Measurements from ENCODE around the gene USP32.

Gene USP32

DNA sequence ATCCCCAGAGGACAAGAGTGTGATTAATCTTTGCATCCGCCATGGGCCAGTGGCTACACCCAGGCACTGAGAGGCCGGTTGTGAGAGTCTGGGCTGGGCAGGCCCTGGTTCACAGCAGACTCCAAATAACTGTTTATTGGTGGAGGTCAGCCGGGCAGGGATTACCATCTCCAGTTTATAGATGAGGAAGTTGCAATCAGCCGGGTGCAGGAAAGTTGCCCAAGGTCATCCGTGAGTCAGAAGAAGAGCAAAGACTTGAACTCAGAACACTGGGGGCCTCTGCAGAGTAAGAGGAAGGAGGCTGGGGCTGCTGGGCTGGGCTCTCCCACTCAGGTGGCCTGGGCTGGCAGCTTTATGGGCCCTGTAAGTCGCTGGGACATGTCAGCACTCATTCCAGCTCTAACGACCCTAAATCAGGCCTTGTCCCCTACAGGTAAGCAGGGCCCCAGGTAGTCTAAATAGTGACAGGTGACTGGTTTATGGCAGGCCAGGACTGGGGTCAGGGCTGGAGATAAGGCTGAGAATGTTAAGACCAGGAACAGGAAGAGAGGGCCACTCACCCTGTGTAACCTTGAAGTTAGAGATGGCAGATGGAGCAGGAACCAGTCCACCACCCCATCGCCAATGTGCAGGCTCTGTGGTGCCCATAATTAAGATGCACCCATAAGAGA is 244.2 kb downstream of the USP32 start:
- no peak for DNase-seq

DNA sequence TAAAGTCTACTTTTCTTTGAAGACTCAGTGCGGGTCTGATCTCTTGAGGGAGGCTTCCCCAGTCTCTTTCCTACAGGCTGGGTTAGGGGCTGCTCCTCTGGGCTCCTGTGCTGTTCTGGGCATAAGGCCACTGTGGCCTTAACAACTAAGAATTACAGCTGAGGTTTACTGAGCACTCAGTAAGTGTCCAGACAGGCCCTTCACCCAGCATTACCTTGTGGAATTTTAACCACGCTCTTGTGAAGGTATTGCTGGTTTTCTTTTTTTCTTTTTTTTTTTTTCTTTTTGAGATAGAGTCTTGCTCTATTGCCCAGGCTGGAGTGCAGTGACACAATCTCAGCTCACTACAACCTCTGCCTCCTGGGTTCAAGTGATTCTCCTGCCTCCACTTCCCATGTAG is 245.7 kb downstream of the USP32 start:
- DNase-seq = no peak

DNA sequence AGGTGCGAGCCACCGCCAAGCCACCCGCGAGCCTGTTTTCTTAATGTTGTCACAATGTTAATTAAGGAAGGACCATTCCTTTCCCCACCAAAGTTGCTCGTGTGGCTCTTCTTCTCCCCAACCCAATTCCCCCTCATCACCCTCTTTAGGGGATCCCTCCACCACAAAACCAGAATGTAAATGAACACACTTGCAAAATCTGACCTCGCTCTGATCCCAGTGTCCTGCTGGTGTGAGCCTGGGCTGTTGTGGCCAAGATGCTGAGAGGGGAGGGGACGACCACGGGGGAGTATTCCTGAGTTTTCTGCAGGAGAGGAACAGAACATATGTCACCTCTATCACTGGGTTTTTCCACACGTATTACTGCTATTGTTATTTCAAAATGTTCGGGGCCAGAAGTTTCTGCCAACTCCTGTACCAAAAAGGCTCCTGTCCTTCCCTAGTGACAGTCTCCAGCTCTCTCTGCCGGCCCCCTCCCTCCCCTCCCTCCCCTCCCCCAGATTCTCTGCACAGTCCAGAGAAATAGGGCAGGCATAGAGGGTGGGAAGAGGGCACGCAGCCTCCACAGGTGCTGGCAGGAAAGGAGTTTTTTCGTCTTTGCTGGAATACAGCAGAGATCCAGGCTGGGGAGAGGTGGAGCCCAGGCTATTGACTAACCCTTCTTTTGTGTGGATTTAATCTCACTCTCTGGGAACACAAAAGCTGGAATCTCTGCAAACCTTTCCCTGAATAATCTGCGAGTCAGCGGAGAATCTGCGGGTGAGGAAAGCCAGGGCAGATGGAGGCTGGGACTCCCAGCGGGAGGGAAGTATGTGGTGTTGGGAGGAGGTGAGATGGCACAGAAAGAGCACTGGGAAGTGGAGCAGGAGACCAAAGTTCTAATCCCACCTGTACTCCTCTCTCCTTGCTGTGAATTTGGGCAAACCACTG is 246.7 kb downstream of the USP32 start:
- no peak for DNase-seq

DNA sequence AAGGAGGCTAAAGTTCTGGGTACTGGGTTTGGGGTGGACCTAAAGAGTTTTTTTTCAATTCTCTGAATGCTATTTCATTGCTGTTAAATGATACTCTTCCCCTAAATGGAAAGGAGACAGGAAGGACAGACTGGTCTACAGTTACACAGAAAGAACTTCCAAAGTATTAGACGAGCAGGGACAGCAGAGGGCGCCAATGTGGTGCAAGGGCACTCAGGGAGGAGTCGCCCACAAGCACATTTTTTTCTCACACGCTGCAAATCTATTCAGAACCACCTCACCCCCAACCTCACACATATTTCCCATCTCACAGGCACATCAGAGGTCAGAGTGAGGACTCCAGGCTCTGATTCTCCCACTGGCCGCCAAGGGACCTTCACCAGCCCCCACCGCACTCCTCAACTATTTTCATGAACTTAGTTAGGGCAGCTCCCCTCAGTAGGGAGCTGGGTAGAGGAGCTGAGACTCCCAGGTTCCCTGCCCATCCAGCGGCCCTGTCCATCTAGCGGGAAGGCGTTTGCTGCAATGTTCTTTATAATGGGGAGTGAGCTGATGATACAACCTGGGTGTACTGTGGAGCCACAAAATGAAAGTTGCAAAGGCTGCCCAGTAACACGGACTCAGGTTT is 248.9 kb downstream of the USP32 start:
- DNase-seq = peak; percentile 78

DNA sequence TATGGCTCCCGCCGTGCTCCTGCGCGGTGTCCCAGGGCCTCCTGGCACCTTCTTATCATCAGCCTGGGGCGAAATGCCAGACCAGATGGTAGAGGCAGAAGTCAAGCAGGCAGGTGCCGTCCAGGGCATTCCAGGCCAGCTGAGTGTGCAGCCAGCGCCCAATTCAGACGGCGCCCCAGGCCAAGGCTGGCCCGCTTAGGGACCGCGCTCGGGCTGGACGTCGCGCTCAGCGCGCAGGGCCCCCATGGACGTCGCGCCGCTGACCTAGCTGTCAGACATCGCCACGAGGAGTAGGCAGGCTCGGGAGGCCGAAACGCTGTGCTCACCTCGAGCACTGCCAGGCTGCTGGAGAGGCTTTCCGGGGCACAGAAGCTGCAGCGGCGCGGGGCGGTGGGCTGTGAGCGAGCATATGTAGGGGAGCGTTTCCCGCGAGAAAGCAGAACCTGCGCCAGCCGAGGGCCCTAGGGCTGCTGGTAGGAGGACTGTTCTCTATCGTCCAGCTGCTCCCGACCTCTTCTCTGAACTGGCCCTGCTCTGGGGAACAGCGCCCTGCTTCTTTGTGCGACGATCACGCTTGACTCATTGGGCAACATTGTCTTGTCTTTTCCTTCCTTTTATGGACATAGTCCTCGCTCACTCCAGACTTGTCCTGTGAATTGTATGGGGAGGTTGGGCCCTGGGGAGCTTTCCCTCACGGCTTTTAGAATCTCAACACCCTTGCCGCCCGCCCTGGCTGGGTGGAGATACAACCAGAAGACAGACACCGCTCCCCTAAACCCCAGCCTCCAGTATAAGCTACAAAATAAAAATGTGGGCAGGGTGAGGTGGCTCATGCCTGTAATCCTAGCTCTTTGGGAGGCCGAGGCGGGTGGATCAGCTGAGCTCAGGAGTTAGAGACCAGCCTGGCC is 250.6 kb downstream of the USP32 start:
- no peak for DNase-seq

DNA sequence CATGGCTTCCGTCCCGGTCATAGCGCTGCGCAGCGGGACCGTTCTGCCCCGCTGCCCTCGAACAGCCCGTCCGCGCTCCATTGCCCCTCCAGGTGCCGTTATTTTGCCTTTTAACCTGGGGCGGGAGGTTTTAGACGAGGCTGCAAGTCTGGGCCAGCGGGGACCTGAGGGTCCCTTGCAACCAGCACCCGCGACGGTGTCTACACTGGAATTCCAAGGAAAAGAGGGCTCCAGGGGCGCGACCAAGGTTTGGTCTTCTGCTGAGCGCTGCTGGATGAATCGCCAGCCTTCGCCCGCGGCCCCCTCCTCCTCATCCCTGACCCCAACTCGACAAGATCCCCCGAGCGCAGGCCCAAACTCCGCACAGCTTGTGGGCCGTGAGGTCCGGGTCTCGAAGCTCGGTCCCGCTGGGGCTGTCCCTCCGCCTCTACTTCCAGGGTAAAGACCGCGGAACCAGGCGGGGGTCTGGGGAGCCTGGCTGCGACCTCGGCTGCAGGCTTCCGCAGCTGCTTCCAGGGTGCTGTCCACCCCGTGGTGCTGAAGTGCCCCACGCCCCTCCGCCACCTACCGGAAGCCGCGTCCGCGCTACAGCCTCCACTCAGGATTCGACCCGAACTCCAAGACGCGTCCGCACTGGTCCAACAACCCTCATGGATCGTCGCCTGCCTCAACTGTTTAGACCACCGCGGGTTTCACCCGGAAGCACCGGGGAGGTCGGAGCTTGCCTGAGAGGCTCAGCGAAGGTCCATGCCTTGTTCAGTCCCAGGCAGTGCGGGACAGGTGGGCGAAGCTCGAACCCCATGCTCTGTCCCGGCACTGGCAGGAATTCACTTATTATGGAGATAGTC is 252.3 kb downstream of the USP32 start:
- peak; percentile 69 for DNase-seq

DNA sequence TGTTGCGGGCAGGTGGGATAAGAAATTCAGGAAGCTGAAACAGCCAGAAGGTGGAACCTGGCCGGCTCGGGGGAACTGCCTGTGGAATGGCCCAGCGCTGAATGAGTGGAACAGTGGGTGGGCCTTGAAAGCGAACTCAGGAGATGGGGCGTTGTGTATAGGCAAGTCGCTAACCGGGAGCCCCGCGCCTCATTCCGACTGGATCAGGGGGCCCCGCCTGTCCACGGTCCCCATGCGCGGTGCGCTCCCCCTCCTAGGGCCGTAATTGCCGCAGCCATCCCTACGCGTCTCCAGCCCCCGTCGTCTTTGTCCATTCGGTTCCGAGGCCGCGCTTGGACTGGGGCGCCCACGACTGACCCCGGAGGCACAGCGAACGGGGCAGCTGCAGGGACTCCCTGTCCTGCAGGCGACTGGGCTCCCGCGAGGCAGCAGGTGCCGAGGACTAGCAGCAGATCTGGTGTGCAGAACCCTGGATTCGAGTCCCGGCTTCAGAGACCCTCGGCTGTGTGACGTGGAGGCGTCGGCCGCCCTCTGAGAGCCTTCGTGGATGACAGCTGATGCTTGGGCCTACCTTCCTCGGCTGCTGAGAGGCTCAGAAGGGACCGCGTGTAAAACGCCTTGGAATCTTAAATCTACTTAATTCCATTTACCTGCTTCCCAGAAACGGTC is 253.0 kb downstream of the USP32 start:
- no peak for DNase-seq

DNA sequence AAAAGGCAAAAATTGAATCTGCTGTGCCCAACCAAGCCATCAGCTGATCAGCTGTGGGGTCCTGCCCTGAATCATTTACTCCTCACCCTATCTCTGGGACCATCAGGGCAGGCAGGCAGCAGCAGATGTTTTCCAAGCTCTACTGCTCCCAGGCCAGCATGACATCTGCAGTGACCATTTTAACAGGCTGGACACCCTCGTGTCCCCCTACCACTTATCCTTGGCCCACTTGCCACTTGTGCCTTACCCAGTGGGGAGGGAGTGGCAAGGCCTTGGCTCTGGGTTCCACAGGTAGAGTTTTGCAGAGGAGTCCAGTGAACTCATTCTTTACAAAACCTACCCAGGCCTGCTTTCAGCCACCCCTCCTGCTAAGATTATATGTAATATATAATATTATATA is 254.2 kb downstream of the USP32 start:
- no peak for DNase-seq

DNA sequence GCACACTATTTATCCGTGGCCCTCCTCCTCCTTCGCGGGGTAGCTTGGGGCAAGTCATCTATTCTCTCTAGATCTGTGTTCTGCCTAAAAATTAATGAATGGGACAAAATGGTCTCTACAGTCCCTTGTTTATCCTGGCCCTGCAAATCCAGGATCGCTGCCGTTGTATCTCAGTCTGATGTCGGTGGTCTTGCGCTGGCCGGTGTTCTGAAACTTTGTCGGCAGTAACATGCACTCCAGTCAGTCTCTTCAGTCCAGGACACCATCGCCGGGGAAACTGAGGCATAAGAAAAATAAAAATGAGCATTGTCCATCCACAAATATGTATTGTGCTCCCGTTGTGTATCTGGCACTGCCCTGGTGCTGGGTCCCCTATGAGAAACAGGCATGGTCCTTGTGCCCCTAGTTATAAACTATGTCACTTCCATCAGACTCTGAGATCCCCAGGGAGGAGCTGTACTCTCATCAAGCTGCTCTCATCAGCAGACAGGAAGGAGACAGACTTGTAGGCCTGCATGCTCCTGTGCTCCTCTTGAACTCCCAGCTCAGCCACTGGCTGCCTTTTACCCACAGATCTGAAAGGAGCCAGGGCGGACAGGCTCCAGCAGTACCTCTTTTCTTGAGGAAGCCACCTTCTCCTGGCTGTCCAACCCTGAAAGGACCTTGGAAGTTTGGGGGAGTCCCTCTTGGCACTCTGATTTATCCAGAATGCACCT is 255.8 kb downstream of the USP32 start:
- no peak for DNase-seq

DNA sequence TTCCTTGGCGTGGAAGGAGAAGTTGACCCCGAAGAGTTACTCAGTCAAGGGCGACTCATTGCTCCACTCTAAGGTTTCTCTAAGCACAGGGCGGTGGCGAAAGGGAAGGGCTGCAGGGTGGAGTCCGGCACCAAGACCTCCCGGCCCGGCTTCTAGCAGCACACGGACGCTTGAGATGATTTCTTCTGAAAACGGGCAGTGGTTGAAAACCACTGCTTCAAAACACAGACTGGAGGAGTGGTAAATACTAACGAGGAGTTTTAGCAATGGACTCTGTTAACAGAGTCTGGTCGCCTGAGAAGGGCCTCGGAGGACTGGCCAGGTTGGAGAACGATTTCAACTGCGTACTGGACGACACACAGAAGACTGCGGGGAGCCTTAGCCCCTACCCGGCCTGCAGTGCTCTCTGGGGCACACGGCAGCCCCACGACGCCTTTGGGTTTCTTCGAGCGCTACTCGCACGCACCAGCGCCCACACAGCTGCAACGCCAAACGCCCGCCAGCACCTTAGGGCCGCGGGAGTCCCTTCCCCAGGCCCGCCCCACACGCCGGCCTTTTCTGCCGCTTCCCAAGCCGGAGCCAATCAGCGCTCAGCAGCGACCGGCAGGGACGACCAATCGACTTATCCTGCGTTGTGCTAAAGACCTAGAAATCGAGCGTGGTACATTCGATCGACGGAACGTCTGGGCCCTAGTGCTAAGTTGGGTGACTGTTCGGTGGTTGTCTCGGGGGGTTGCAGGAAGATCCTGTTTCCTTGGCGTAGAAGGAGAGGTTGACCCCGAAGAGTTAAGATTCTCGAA is 256.6 kb downstream of the USP32 start:
- DNase-seq = peak; percentile 73

DNA sequence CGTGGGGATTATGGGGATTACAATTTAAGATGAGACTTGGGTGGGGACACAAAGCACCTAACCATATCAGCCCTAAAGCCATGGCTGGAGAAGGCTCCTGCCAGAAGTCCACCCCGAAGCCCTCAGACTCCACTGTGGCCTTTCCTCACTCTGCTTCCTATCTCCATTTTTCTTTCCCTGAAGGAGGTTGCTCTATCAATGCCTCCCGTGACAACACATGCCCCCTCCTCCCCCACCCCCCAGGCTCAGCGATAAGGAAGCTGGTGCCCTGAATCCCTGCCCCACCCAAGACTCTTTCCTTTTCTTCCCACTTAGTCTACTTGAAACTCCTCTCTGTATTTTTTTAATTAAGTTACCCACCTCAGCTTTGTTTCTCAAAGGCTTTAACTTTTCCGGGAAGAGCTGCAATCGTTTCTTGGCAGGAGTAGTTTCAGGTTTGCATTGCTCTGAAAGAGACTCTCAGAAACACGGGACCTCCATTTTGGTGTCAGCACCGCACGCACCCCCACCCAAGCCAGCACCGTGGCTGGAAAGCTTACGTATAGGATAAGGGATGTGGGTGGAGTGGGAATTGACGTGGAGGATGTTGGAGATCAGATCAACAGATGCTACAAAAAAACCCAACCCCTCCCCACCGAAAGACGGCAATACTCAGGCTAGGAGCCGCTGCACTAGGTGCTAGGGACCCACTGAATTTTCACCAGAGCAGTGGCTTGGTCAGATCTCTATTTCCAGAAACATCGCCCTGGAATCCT is 257.4 kb downstream of the USP32 start:
- DNase-seq = peak; percentile 31

DNA sequence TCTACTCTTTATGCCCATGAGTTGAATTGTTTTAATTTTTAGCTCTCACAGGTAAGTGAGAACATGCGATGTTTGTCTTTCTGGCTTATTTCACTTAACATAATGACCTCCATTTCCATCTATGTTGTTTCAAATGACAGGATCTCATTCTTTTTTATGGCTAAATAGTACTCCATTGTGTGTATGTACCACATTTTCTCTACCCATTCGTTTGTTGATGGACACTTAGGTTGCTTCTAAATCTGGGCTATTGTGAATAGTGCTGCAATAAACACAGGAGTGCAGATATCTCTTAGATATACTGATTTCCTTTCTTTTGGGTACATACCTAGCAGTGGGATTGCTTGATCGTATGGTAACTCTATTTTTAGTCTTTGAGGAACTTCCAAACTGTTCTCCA is 261.5 kb downstream of the USP32 start:
- no peak for DNase-seq

DNA sequence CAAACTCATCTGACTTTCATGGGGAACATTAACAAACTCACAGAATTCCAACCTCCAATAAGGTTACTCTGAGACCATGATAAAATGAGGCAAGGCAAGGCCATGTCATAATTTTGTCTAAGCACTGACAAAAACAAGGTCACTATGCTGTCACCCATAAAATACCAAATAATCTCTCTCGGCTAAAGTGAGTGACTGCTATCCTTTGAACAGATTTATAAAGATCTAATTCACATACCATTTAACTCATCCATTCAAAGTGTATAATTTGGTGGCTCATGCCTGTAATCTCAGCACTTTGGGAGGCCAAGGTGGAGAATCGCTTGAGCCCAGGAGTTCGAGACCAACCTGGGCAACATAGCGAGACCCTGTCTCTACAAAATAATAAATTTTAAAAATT is 262.8 kb downstream of the USP32 start:
- DNase-seq = no peak

Measured in activated CD4-positive, CD25-positive, alpha-beta regulatory T cell treated with anti-CD3 and anti-CD28 coated beads, Interleukin-2, amount 50 U/mL, for 72 hours (primary cell).